NOMO-1 (cell line): ENCODE measurements around the gene LCE2C.
"Not testable (repeated sequence)": the region's sequence is repeated elsewhere in the genome, so short reads cannot be mapped to it uniquely, and the experiment has no call there.

Experiments used
- DNase-seq, 2 experiments: peaks; one replicate each; lab custom pipeline; 2025; ENCODE audit not compliant: unreplicated experiment in 2 of 2; lab: John Stamatoyannopoulos, UW

The LCE2C gene

GRCh38 chr1:152674983-152675382, at the start of gene LCE2C:
LCE2C (plus strand) TSS chr1:152675279; CDS start chr1:152676016, 737 bp downstream.
- not testable (repeated sequence) for DNase-seq

GRCh38 chr1:152626744-152627143, 48.3 kb upstream of the LCE2C start:
- no peak for DNase-seq

- no peak for DNase-seq
Measured at GRCh38 chr1:152630596-152630995, 44.5 kb upstream of the LCE2C start.

GRCh38 chr1:152640351-152640750, 34.7 kb upstream of the LCE2C start:
- DNase-seq: no peak

- DNase-seq: no peak
Measured at GRCh38 chr1:152643945-152644344, 31.1 kb upstream of the LCE2C start.

- no peak for DNase-seq
Measured at GRCh38 chr1:152645146-152645545, 29.9 kb upstream of the LCE2C start.

GRCh38 chr1:152646656-152647055, 28.4 kb upstream of the LCE2C start:
- no peak for DNase-seq

- peak in 1 of 2 experiments; percentile 46 for DNase-seq
Measured at GRCh38 chr1:152654110-152654509, 21.0 kb upstream of the LCE2C start.

GRCh38 chr1:152656459-152656858, 18.6 kb upstream of the LCE2C start:
- no peak for DNase-seq

GRCh38 chr1:152657677-152658076, 17.4 kb upstream of the LCE2C start:
- no peak for DNase-seq

GRCh38 chr1:152658649-152659048, 16.4 kb upstream of the LCE2C start:
- no peak for DNase-seq

- DNase-seq: no peak
Measured at GRCh38 chr1:152663098-152663497, 12.0 kb upstream of the LCE2C start, which contains the start of gene LCE2D. LCE2D (plus strand) TSS chr1:152663380; CDS start chr1:152664106, 726 bp downstream.

- DNase-seq: not testable (repeated sequence)
Measured at GRCh38 chr1:152666171-152666570, 8.9 kb upstream of the LCE2C start.

- DNase-seq: no peak
Measured at GRCh38 chr1:152667648-152668047, 7.4 kb upstream of the LCE2C start.

GRCh38 chr1:152673016-152673415, 2.1 kb upstream of the LCE2C start:
- no peak for DNase-seq

- no peak for DNase-seq
Measured at GRCh38 chr1:152679459-152679858, 4.4 kb downstream of the LCE2C start.

- DNase-seq: no peak
Measured at GRCh38 chr1:152681616-152682015, 6.5 kb downstream of the LCE2C start.

- DNase-seq: no peak
Measured at GRCh38 chr1:152683846-152684245, 8.8 kb downstream of the LCE2C start.

GRCh38 chr1:152685823-152686222, 10.7 kb downstream of the LCE2C start, which contains the start of gene LCE2B:
LCE2B (plus strand) TSS chr1:152686123; CDS start chr1:152686844, 721 bp downstream.
- not testable (repeated sequence) for DNase-seq

- DNase-seq: no peak
Measured at GRCh38 chr1:152697701-152698600, 22.9 kb downstream of the LCE2C start, which contains the start of gene LCE2A. LCE2A (plus strand) TSS chr1:152698345; CDS start chr1:152698902, 557 bp downstream.

GRCh38 chr1:152699746-152700145, 24.7 kb downstream of the LCE2C start:
- no peak for DNase-seq

- DNase-seq: no peak
Measured at GRCh38 chr1:152707860-152708259, 32.8 kb downstream of the LCE2C start, which contains the start of gene LCE4A. LCE4A (plus strand) TSS chr1:152708160; CDS start chr1:152709076, 916 bp downstream.
